Cardiac fibroblast (primary cell): ENCODE data around the gene E2F4.

Source experiments
- DNase-seq, 2 donors: peaks; one replicate each; pipeline versions ENCODE4 v3.0.0 to v3.0.0-alpha.2; 2010; ENCODE audit warnings: low read depth in 2 of 2
- H3K4me3 ChIP-seq, 2 donors: replicated peaks in 1 of 2; 1 replicate in 1 of 2; 2 replicates in 1 of 2; pipeline ENCODE4 v1.5.1; 2011; ENCODE audit warnings: low read depth in 2 of 2, low read length in 2 of 2, mild to moderate bottlenecking in 2 of 2, moderate library complexity in 1 of 2
- CTCF ChIP-seq: IDR thresholded peaks from one replicate; pipeline ENCODE4 v1.5.1; 2011; ENCODE audit warnings: low read depth, mild to moderate bottlenecking, low read length, inconsistent platforms

Gene E2F4

GRCh38 chr16:67170168-67170948, 21.6 kb upstream of the E2F4 start, which contains the start of gene NOL3:
Gene NOL3 (plus strand): TSS chr16:67170538.
- DNase-seq, result peak; percentile 78 to 92
- peak within 1 kb of the TSS; percentile 32 to 44 for H3K4me3 ChIP-seq
- peak; percentile 23 for TF ChIP-seq CTCF

GRCh38 chr16:67170949-67171649, 20.9 kb upstream of the E2F4 start:
- no peak for DNase-seq
- peak overlapping the region; percentile 23 to 44 for H3K4me3 ChIP-seq
- TF ChIP-seq CTCF, result no peak

- peak overlapping the region in 1 of 2 donors; percentile 53 for H3K4me3 ChIP-seq
- TF ChIP-seq CTCF, result no peak
- DNase-seq, result peak in 1 of 2 donors; percentile 25
Measured at GRCh38 chr16:67173323-67173722, 18.6 kb upstream of the E2F4 start.

GRCh38 chr16:67173808-67174705, 17.9 kb upstream of the E2F4 start:
- peak; percentile 12 for TF ChIP-seq CTCF
- H3K4me3 ChIP-seq, result peak overlapping the region; percentile 53
- DNase-seq, result peak; percentile 76 to 91

GRCh38 chr16:67174706-67175231, 17.2 kb upstream of the E2F4 start:
- no peak for DNase-seq
- peak overlapping the region; percentile 53 for H3K4me3 ChIP-seq
- TF ChIP-seq CTCF, result no peak

- no peak overlapping the region for H3K4me3 ChIP-seq
- no peak for DNase-seq
- TF ChIP-seq CTCF, result no peak
Measured at GRCh38 chr16:67176662-67177061, 15.3 kb upstream of the E2F4 start.
